ENCODE results near the gene TIPARP. TPM values are rescaled to one million over a fixed set of nuclear protein-coding genes. Genes with fewer than 3 reads are reported as not detected.
A peak's percentile ranks its signal among the peaks of the same experiment; 100 is the strongest.

The TIPARP gene, protein sequence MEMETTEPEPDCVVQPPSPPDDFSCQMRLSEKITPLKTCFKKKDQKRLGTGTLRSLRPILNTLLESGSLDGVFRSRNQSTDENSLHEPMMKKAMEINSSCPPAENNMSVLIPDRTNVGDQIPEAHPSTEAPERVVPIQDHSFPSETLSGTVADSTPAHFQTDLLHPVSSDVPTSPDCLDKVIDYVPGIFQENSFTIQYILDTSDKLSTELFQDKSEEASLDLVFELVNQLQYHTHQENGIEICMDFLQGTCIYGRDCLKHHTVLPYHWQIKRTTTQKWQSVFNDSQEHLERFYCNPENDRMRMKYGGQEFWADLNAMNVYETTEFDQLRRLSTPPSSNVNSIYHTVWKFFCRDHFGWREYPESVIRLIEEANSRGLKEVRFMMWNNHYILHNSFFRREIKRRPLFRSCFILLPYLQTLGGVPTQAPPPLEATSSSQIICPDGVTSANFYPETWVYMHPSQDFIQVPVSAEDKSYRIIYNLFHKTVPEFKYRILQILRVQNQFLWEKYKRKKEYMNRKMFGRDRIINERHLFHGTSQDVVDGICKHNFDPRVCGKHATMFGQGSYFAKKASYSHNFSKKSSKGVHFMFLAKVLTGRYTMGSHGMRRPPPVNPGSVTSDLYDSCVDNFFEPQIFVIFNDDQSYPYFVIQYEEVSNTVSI
- 13.3 and 13.4 TPM in 2 replicates for total RNA-seq (2014; rRNA removed; shearing (Covaris generic))

DNA sequence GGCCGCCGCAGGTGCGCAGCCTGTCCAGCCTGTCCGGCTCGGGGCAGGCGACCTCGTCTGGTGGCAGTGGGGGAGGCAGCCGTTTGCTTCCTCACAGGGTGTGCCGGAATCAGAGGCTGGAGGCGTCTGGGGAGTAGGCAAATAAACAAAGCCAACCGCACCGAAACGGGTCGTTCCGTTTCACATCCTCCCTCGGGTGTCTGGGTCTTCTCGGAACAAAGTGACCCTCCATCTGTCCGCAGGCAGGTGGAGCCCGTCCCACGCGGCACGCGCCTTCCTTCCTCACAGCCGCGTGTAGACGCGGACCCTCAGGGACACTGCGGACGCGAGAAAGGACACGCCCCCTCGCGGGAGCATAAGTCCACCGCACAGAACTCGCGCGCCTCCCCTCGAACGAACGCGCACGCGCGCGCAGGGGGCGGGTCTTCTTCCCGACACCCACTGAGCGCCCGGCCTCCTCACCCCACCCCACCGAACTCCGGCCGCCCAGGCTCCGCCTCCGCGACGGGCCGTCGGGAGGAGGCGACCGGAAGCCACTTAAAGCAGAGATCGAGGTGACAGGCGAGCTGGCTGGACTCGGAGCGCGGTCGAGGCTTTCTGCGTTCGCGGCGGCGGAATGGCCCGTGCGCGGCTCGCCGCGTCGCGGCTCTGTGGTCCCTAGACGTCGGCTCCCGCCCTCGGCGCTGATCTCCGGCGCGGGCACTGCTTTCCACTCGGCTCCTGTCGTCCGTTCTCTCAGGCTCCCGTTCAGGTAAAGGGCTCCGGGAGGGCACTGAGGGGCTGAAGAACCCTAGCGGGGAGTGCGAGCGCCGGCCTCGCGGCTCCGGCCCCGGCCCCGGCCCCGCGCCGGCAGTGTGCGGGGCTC, at the start of gene TIPARP:
Gene TIPARP, plus strand, starts transcription at position 545 of the 865 bp plus-strand sequence. CDS start 3,108 bp downstream, outside the sequence.
- Histone ChIP-seq H3K27me3 (ENCODE audit: control insufficient read depth, insufficient read depth, low read length) (peaks cover 2% of the 10 kb centered on the region), H3K36me3 (replicated peaks; ENCODE audit: control insufficient read depth, insufficient read depth, low read length) (peaks cover 5% of the 10 kb centered on the region), H3K4me3 (ENCODE audit: insufficient read depth, low read depth, low read length) (peak within 1 kb of the TSS; percentile 88)
- DNase-seq, result peak; percentile 95

DNA sequence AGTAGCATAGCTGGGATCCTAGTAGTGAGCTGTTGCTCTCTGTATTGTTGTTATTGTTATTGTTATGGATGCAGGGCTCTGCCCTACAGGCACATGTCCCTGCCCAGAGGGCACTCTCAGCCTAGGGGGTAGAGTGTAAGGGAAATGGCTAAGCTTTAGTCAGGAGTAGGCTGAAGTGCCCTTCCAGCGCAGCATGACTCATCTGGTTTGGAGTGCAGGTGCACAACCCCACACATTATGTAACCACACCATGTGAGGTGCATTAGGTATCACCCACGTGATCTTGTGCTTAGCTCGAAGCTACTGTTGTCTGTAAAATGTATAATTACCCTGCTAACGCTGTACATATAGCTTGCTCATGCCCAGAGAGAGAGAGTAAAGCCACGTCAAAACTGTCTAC, 48.3 kb upstream of the TIPARP start:
- Histone ChIP-seq H3K36me3 (replicated peaks; ENCODE audit: control insufficient read depth, insufficient read depth, low read length) (no peaks in the 10 kb centered on the region), H3K27me3 (ENCODE audit: control insufficient read depth, insufficient read depth, low read length) (no peaks in the 10 kb centered on the region), H3K4me3 (ENCODE audit: insufficient read depth, low read depth, low read length) (no peak overlapping the region)
- no peak for DNase-seq

DNA sequence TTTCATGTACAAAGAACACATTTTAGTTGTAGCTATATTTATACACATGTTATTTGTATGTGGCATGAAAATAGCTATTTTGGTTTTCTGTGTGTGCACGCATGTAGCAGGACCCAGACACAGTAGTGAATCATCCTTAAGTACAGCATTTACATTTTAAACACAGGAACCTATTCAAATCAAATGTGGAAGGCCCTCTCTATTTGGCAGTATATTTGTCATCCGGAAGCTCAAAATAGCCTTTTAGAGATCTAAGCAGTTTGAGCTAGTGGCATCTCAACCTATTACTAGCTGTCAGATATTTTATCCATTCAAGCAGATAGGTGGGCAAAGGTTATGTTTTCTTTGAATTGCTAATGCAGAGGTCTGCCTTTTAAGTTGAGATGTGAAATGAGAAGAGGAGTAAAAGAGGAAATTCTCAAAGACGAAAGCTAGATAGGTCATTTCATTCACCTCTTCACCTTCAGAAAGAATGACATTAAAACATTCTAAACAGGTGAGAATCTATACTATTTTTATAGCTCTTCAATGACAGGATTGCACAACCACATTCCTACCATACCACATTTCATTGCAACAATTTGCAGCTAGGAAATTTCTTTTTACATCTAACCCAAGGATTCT, 46.3 kb upstream of the TIPARP start:
- H3K27me3 ChIP-seq (ENCODE audit: control insufficient read depth, insufficient read depth, low read length), result no peaks in the 10 kb centered on the region
- DNase-seq, result no peak
- no peak overlapping the region for H3K4me3 ChIP-seq (ENCODE audit: insufficient read depth, low read depth, low read length)
- H3K36me3 ChIP-seq (replicated peaks; ENCODE audit: control insufficient read depth, insufficient read depth, low read length), result no peaks in the 10 kb centered on the region

DNA sequence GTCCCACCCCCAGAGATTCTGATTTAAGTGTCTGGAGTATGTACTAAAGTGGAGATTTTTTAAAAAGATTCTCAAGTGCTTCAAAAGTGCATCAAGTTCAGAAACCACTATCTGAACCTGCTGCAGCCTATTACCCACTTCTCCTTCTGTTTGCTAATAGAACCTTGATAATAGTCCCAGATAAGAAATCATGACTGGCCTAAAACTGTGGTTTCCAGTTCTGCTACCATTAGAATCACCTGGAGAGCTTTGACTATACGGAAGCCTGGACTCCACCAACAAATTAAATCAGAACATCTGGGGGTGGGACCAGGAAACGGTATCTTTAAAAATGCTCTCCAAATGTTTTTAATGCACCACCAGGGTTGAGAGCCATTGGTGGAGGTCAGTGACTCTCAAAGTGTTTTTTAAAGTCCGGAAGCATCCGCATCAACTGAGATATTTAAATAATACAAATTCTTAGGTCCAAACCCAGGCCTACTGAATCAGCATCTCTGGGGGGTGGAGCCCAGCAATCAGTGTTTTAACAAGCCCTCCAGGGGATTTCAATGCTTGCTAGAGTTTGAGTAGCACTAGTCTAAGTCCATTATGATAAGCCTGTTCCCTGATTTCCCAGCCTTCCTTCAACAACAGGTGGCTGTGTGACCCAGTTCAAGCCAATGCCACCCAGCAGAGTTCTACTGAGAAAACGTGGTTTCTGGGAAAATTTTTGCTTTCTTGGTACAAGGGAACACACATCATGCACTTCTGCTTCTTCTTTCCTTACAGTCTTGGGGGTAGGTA, 45.4 kb upstream of the TIPARP start:
- Histone ChIP-seq H3K4me3 (ENCODE audit: insufficient read depth, low read depth, low read length) (no peak overlapping the region), H3K36me3 (replicated peaks; ENCODE audit: control insufficient read depth, insufficient read depth, low read length) (no peaks in the 10 kb centered on the region), H3K27me3 (ENCODE audit: control insufficient read depth, insufficient read depth, low read length) (no peaks in the 10 kb centered on the region)
- DNase-seq, result no peak

DNA sequence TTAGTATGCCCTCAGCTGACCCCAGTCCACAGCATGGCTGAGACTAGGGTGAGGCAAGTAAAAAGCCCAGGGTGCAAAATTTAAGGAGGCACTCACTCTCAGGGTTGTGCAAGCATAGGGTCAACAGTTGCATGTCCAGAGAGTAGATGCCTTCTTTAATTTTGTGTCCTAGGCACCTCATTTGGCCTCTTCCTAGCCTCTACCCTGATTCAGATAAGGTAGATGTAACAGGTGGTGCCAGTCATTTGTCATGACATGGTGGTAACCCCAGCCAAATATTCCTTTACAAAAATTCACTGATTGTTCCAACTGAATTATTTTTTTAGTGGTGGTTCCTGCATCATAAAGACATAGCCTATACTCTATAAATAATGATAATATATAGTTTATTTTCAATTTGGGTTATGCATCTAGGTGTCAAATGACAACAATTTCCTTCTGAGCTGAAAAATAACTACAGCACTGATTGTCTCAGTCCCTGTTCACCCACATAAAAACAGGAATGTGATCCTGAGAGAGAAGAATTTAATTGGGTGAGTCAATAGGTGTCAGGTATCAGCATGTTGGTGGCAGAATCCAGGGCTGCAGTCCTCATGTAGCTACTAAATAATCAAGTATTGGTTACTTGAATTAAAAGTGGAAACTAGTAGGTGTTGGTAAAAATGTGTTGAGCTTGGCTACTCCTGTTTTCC, 44.2 kb upstream of the TIPARP start:
- Histone ChIP-seq H3K27me3 (ENCODE audit: control insufficient read depth, insufficient read depth, low read length) (no peaks in the 10 kb centered on the region), H3K36me3 (replicated peaks; ENCODE audit: control insufficient read depth, insufficient read depth, low read length) (no peaks in the 10 kb centered on the region), H3K4me3 (ENCODE audit: insufficient read depth, low read depth, low read length) (no peak overlapping the region)
- DNase-seq, result peak; percentile 23

DNA sequence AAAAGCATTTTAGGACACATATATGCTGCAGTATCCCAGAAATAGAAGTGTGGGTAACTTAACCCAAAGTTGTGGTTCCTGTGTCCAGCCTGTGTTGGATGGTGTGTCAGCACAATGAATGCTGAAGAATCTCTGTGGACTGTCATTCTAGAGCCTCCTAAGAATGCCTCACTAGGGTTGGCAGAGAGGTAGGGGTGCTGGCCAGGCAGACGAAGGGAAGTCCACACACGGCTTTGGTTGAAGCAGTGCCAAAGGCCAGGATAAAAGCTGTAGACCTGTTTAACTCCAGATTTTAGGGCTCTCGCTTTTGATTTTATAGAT, 43.7 kb upstream of the TIPARP start:
- Histone ChIP-seq H3K4me3 (ENCODE audit: insufficient read depth, low read depth, low read length) (no peak overlapping the region), H3K27me3 (ENCODE audit: control insufficient read depth, insufficient read depth, low read length) (no peaks in the 10 kb centered on the region), H3K36me3 (replicated peaks; ENCODE audit: control insufficient read depth, insufficient read depth, low read length) (no peaks in the 10 kb centered on the region)
- DNase-seq, result no peak

DNA sequence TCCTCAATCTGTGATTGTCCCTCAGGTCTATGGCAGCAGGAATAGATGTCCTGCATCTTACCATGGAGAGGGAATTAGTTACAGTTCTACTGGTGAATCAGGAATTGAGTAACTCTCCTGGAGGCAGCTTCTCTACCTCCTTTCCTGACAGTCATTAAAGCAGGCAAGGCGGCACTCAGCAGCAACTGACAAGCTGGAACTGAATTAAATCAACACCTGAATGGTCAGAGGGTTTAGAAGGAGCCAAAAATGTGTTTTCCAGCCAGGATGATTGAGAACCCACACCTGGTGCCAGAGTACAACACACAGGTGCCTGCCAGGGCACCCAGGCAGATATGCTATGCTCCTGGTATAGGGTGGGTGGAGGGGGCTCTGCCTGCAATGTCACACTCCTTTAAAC, 43.1 kb upstream of the TIPARP start:
- Histone ChIP-seq H3K27me3 (ENCODE audit: control insufficient read depth, insufficient read depth, low read length) (no peaks in the 10 kb centered on the region), H3K4me3 (ENCODE audit: insufficient read depth, low read depth, low read length) (no peak overlapping the region), H3K36me3 (replicated peaks; ENCODE audit: control insufficient read depth, insufficient read depth, low read length) (no peaks in the 10 kb centered on the region)
- DNase-seq, result no peak

DNA sequence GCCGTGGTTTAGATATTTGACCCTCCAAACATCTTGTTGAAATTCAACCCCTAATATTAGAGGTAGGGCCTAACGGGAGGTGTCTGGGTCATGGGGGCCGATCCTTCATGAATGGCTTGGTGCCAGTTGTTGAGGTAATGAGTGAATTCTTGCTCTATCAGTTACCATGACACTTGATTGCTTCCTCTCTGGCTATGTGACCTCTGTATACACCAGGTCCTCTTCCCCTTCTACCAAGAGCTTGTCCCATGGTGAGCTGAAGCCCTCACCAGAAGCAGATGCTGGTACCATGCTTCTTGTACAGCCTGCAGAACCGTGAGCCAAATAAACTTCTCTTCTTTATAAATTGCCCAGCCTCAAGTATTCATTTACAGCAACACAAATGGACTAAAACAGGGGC, 41.8 kb upstream of the TIPARP start:
- H3K4me3 ChIP-seq (ENCODE audit: insufficient read depth, low read depth, low read length), result no peak overlapping the region
- no peak for DNase-seq
- no peaks in the 10 kb centered on the region for H3K27me3 ChIP-seq (ENCODE audit: control insufficient read depth, insufficient read depth, low read length)
- H3K36me3 ChIP-seq (replicated peaks; ENCODE audit: control insufficient read depth, insufficient read depth, low read length), result no peaks in the 10 kb centered on the region

DNA sequence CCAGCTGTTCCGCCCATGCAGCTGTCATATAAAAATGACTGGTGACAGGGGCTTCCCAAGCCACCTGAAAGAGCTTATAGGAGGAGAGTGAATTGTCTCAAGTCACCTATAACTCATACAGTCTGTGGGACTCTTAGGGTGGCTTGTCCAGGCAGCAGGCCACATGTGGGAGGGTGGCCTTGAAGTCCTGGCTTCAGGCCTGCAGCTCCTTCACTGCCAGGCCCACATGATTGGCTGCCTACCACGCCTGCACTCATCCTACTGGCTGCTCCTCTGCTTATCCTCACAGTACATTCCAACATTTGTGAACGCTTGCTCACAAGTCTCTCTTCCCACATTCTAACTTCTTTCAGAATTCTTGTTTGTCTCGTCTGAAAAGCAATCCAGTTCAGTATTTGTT, 41.1 kb upstream of the TIPARP start:
- no peaks in the 10 kb centered on the region for H3K36me3 ChIP-seq (replicated peaks; ENCODE audit: control insufficient read depth, insufficient read depth, low read length)
- H3K27me3 ChIP-seq (ENCODE audit: control insufficient read depth, insufficient read depth, low read length), result no peaks in the 10 kb centered on the region
- no peak overlapping the region for H3K4me3 ChIP-seq (ENCODE audit: insufficient read depth, low read depth, low read length)
- no peak for DNase-seq

DNA sequence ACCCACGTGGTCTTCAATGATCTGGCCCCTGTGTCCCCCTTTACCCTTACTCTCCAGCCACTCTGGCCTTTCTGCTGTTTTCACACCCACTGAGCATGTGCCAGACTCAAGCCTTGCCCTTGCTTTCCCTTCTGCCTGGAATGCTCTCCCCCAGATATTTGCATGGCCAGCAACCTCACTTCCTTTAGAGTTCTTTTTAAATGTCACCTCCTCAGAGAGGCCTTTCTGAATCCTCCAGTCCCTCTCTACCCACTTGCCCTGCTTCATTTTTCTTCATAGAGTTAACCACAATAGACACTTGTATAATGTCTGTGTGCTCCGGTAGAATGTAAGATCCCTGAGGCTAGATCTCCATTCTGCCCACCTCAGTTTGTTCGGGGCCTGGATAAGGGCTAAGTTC, 39.4 kb upstream of the TIPARP start:
- H3K4me3 ChIP-seq (ENCODE audit: insufficient read depth, low read depth, low read length), result no peak overlapping the region
- H3K36me3 ChIP-seq (replicated peaks; ENCODE audit: control insufficient read depth, insufficient read depth, low read length), result no peaks in the 10 kb centered on the region
- H3K27me3 ChIP-seq (ENCODE audit: control insufficient read depth, insufficient read depth, low read length), result no peaks in the 10 kb centered on the region
- no peak for DNase-seq

DNA sequence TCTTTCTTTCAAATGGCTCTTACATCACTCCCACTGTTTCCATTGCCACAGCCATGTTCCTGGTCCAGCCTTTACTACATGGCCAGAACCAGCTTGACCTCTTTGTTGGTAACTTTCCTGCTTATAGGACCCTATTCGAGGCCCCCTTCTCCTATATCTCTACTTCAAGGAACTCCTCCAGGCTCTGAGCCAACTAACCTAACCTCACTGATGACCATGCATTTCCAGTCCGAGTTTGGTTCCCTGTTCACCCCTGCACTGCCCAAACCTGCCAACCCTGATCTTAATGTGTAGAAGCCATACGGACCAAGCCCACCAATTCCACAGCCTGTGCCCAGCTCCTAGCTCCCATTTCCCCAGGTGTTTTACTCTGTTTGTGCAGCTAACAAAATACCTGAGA, 38.4 kb upstream of the TIPARP start:
- no peak for DNase-seq

DNA sequence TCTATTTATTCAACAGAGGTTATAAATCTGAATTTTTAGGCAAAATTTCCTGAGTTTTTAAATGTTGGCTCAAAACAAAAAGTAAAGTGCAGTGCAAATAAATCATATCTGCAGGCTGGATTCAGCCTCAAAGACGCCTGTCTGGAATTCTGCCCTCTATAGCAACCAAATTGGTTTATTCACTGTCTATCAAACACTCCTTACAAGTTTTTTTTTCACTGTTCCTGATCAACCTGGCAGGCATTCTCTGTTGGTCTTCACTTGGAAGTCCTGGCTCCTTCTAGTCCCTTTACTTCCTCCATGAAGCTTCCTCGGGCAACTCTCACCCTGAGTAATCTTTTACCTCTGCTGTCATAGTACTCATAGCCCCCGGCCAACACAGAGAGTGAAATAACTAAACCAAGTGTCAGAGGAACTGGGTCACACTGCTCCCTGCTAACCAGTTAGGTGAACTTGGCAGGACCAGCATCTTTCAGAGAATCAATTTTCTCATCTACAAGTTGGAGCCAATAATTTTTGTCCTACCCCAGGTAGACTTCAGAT, 36.8 kb upstream of the TIPARP start:
- H3K27me3 ChIP-seq (ENCODE audit: control insufficient read depth, insufficient read depth, low read length), result no peaks in the 10 kb centered on the region
- H3K4me3 ChIP-seq (ENCODE audit: insufficient read depth, low read depth, low read length), result no peak overlapping the region
- no peak for DNase-seq
- no peaks in the 10 kb centered on the region for H3K36me3 ChIP-seq (replicated peaks; ENCODE audit: control insufficient read depth, insufficient read depth, low read length)

More for the DNA sequence above, 38.4 kb upstream of the TIPARP start:
- no peaks in the 10 kb centered on the region for H3K27me3 ChIP-seq (ENCODE audit: control insufficient read depth, insufficient read depth, low read length)
- H3K4me3 ChIP-seq (ENCODE audit: insufficient read depth, low read depth, low read length), result no peak overlapping the region
- no peaks in the 10 kb centered on the region for H3K36me3 ChIP-seq (replicated peaks; ENCODE audit: control insufficient read depth, insufficient read depth, low read length)

DNA sequence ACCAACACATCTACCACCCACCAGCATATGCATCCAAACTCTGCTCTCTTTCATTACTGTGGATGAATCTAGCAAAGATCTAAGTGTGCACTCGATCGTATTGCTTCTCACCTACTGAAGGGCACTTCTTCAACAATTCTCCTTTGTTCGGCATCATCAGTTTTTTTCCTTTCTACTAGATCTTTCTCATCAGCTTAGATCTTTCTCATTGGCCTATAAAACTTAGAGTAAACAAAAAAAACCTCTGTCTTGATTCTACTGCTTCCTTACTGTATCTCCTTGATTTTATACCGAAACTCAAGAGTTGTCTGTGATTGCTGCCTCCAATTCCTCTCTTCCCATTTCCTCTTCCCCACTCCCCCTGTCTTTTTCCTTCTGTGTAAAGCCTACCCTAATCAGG, 36.1 kb upstream of the TIPARP start:
- DNase-seq, result no peak
- Histone ChIP-seq H3K4me3 (ENCODE audit: insufficient read depth, low read depth, low read length) (no peak overlapping the region), H3K27me3 (ENCODE audit: control insufficient read depth, insufficient read depth, low read length) (no peaks in the 10 kb centered on the region), H3K36me3 (replicated peaks; ENCODE audit: control insufficient read depth, insufficient read depth, low read length) (no peaks in the 10 kb centered on the region)
